IPS-NIHi11 (cell line): ENCODE data around the gene FABP6.

ENCODE experiments used
- DNase-seq: peaks from one replicate; pipeline ENCODE4 v3.0.0; 2012; ENCODE audit warnings: mixed read lengths, low spot score

The FABP6 gene

GRCh38 chr5:160262151-160263074 lies 33.1 kb downstream of the FABP6 start:
- peak; percentile 53 for DNase-seq

GRCh38 chr5:160263326-160263855 lies 34.1 kb downstream of the FABP6 start:
- DNase-seq = no peak

- DNase-seq = no peak
Observed at GRCh38 chr5:160266044-160266443, 36.7 kb downstream of the FABP6 start.

DNA sequence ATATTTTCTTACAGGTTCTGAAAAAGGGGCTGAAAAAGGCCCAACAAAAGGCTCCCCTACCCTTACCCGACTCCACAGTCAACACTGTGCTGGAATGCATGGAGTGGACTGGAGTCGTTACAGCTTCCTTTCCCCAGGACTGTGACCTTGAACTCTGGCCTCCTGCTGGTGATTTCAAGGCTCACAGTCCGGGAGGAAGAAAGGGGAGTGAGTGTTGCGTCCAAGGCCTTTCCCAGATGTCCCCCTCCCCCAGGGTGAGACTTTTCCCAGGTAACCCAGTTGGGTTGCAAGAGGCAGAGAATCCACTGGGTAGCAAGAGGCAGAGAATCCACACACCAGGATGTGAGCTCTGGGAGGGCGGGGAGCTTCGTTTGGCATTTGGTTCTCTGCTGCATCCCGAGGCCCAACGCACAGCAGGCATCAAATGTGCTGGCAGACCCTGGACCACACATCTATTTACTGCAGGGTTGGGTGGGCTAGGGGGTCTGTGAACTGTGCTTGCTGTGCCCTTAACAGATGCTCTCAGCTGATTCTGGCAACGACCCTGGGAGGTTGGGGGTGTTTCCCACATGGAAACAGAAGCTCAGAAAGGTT lies 37.5 kb downstream of the FABP6 start:
- DNase-seq = peak; percentile 64

DNA sequence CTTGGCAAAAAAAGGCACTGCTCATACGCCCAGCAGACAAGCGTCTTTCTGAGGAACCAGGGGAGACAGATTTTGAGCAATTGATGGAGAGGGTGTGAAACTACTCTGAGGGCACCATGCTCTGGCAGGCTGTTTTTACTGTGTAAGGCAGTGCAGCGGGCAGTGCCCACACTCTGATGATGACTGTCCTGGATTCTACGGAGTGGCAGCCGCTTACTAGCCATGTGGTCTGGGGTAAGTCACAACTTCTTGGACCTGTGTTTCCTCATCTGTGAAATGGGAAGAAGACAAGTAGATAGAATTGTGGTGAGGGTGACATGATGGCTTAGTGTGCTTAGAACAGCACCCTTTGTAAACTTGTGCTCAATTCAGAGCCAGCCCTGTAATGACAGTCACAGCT lies 38.8 kb downstream of the FABP6 start:
- DNase-seq = no peak

GRCh38 chr5:160269017-160269416 lies 39.7 kb downstream of the FABP6 start:
- no peak for DNase-seq

DNA sequence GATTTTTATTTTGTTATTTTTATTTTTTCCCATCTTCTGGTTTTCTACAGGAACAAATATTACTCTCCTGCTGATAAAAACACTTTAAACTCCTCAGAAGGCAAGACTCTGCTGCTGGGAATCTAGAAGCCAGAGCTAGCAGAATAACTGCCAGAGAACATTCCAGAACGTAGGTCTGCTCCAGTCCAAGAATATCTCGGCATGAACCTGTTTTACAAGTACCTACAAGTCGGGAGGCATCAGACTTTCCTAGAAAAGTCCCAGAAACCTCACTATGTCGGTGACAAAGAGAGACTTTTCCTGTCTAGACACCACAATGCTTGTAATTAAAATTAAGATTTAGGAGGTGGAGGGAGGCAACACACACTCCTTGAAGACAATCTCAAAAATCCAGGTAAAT lies 41.4 kb downstream of the FABP6 start:
- no peak for DNase-seq

DNA sequence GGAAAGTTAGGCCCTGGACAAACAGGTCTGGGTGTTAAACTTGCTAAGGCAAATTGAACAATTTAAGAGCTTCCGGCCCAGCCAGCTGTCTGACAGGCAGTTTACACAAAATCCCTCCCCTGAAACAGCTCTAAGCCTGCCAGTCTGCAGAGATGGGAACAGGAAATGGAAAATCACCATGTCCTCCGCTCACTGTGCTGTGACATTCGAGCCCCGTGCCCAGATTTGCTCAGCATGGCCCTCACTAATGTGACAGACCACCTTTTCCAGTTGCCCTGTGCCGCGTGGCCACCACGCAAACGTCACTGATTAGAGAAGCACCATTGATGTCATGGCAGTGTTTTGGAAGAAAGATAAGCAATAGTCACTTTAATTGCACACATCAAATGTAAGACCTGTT lies 42.1 kb downstream of the FABP6 start:
- no peak for DNase-seq

DNA sequence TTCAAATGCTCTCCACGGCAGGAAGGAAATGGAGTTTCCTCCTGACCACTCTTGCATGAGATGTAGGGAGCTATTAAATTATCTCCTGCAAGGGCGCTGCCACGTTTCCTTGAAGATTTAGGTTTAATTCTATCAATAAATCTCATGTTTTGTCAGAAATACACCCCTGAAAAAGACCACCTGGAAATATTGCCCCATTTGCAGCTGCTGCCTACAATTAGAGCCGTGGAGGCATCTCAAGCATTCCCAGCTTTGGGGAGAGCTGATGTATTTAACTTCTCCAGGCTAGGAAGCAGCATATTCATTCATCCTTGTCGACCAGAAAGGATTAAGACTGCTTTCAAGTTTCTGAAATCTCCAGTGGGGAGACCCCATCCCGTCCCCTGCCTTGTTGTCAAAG lies 42.5 kb downstream of the FABP6 start:
- no peak for DNase-seq

DNA sequence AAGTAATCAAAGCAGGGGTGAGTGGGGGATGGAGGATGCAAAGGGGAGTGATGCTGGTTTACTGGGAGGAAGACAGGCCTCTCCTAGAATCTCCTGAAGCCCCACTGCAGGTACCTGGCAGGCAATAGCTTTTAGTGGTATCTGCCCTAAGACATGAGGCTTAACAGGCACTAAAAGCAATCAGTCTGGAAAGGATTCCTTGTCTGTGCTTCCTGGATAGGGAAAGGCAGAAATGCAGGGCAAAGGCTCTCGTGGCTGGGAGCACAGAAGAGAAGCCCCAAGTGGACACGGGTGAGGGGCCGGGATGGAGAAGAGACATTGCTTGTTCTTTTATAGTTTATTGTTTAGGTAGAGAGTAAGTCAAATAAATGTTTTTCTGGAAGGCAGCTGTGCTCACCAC lies 43.0 kb downstream of the FABP6 start:
- DNase-seq = no peak

DNA sequence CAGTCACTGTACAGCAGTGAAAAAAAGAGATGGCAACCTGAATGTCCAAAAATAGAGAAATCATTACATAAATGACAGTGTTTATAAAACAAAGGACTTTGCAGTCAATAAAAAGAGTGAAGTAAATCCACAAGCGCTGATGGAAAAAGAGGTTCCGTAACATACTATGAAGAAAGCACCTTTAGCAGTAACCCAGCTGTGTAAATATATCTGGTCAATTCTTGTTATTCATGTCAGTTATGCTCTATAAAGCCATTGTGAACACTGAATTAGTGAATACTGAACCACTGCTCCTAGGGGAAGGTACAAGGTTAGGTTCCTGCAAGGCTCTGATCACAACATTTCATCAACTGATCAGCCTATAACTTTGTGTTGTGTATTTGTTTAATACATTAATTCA lies 43.6 kb downstream of the FABP6 start:
- DNase-seq = no peak

- no peak for DNase-seq
Observed at GRCh38 chr5:160274483-160274931, 45.2 kb downstream of the FABP6 start.

DNA sequence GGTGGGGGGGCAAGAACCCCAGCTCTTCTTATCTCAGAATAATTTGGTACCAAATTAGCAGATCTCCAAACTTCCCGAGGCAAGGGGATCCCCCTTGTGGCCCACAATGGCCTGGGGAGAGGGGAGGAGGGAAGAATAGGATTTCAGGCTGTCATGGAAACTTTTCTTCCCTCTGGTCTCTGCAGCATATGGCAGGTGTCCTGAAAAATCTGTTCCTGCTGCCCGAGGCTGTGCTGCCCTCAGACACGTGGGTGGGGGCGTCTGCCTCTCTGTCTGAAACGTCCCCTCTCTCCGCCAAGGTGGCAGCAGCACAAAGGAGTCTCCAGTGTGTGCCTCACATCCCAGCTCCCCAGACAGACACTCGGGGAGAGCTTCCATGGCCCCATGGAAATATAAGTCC lies 49.0 kb downstream of the FABP6 start:
- no peak for DNase-seq

DNA sequence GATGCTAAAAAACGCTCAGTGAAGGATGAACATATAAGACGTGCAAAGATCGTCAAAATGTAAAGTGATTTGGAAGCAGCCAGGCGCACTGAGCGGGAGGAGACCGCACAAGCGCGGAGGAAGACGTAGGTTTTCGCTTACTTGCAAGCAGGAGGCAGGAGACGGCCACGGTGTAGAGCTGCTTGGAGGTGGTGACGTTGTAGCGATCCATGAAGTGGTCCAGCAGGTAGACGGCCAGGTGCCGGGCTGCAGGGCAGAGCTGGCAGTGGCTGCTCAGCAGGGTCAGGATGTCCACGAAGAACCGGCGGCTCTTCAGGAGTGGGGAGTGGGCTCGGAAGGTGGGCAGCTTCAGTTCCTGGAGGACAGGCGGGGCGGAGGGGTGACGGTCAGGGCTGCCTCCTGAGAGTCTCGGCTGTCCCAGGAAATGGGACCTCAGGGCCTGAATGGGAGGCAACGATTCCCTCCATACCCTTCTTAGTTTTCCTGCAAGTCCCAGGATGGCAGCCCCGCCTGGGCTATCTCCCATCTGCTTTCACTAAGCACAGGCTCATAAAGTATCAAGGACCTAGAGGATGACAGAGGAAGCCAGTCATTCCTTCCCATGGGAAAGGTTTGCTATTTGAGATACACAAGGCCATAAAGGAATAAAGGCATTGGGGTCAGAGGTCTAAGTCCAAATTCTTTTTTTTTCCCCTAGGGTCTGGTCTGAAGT lies 51.2 kb downstream of the FABP6 start:
- DNase-seq = no peak

DNA sequence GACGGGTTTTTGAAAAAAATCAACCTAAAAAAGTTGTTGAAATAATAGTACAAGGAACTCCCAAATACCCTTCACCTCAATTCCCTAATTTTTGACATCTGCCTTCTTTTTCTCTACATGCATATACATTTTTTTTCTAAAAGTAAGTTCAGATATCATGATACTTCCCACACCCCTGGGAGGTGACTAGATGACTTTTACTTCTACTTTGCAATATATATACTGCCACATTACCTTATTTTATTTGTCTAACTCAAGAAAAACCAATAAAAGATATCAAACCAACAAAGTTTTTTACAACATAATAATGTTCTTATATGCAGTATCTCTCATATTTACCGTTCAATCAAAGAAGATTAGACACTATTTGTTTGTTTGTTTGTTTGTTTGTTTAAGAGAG lies 52.0 kb downstream of the FABP6 start:
- no peak for DNase-seq

DNA sequence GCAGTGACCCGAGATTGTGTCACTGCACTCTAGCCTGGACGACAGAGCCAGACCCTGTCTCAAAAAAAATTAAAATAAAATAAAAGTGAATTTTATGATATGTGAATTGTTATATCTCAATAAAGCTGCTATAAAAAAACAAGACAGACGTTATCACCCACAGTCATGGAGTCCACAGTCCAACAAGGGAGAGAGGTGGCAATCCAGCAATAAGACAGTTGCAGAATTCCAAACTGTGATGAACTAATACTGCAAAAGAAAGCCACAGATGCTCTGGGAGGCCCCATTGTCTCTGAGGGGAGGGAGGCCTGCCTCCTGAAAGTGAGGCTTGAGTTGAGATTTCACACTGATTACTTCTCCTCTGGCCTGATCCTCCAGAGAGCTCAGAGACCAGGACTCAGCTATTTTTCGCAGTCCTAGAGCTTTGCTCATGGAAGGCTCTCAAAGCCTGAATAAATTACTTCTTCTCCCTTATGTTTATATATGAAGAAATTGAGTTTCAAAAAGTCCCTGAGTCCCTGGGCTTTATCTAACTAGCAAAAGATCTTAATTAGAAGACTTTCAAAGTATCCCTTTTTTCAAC lies 55.1 kb downstream of the FABP6 start:
- no peak for DNase-seq

DNA sequence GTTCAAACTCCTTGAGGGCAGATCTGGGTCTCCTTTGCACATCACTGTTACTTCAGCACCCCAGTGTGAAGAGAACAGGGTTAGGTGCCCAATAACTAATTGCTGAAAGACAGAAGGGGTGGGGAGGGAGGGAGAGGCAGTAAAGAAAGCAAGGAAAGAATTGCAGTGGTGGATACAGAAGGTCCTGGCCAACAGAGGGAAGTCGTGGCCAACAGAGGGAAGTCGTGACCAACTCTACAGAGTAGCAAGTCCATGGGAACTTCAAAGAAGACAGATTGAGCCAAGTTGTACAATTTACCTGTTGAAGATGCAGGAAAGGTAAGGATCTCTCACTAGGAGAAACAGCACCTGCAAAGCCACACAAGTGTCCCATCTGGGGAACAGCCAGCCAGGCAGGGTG lies 56.0 kb downstream of the FABP6 start:
- no peak for DNase-seq

DNA sequence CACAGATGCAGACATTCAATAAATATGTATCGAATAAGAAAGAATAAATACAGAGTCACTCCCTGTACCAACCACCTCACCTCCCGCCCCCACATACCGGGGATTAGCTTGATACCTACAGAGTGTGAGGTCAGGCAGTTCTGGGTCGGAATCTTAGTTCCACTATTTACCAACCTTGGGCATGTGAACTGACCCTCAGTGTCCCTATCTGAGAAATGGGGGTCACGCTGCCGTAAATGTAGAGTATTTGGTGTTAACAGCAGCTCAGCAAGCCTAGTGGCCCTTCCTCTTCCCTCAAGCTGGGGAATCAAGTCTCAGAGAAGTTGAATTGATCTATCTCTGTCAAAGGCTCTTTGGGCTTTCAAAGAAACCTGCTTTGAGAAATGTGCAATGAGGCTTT lies 57.6 kb downstream of the FABP6 start:
- no peak for DNase-seq

- peak; percentile 78 for DNase-seq
Observed at GRCh38 chr5:160287378-160288051, 58.2 kb downstream of the FABP6 start.
